Panc1 (cell line): ENCODE measurements around the gene GPR21. TPM values are rescaled to one million over a fixed set of nuclear protein-coding genes. Genes with fewer than 3 reads are reported as not detected.

ENCODE experiments used
- ATAC-seq: fragments of 200-7000 bp; cut with Tn5 transposase; 2 replicates; pipeline ENCODE4 v1.9.1; 2020; ENCODE audit warnings: mild to moderate bottlenecking, moderate library complexity
- BruUV-seq: library from RNA; stranded (reverse); fragments of 400-500 nt; replicated peaks from 2 replicates; lab custom pipeline; 2021; lab: Mats Ljungman, UMichigan
- CTCF ChIA-PET: fragments of 300-600 bp; sonication (Branson Sonifier 250); formaldehyde crosslinking; loops from one replicate; lab custom pipeline; 2022; ENCODE audit warnings: antibody characterized with exemption; lab: Charles Lee
- POLR2A ChIA-PET: fragments of 300-600 bp; sonication (Branson Sonifier 250); formaldehyde crosslinking; loops from one replicate; lab custom pipeline; 2022; ENCODE audit warnings: antibody characterized with exemption; lab: Charles Lee
- DNase-seq: peaks from one replicate; pipeline ENCODE4 v3.0.0-alpha.2; 2010; ENCODE audit warnings: low read depth, low spot score
- H3K27ac ChIP-seq: 2 replicates; pipeline ENCODE4 v1.5.1; 2011; ENCODE audit warnings: mild to moderate bottlenecking, low read length, inconsistent platforms
- H3K27me3 ChIP-seq: fragments of 200-500 bp; sonication (Bioruptor generic); 2 replicates; pipeline ENCODE4 v1.6.0; 2014; ENCODE audit warnings: low read length, inconsistent platforms; ENCODE audit not compliant: control insufficient read depth, insufficient read depth
- H3K36me3 ChIP-seq: fragments of 200-500 bp; sonication (Bioruptor generic); 2 replicates; pipeline ENCODE4 v1.5.1; 2014; ENCODE audit warnings: inconsistent platforms, mild to moderate bottlenecking, low read length, moderate library complexity; ENCODE audit not compliant: control insufficient read depth, insufficient read depth
- H3K4me1 ChIP-seq: 2 replicates; pipeline ENCODE4 v1.5.1; 2011; ENCODE audit warnings: inconsistent platforms, mild to moderate bottlenecking, low read length, moderate library complexity; ENCODE audit not compliant: control insufficient read depth, insufficient read depth
- H3K4me3 ChIP-seq, 2 experiments: 2 replicates each; pipeline ENCODE4 v1.5.1; 2011 to 2012; ENCODE audit warnings: low read depth in 2 of 2, low read length in 2 of 2, mild to moderate bottlenecking in 2 of 2, inconsistent platforms in 1 of 2, moderate library complexity in 1 of 2
- H3K9me3 ChIP-seq: fragments of 200-500 bp; sonication (Bioruptor generic); 2 replicates; pipeline ENCODE4 v1.5.1; 2014; ENCODE audit warnings: low read depth, mild to moderate bottlenecking, inconsistent platforms, low read length, moderate library complexity; ENCODE audit not compliant: control insufficient read depth, insufficient read depth
- POLR2AphosphoS5 ChIP-seq: IDR thresholded peaks from 2 replicates; pipeline ENCODE4 v1.6.1; 2012; ENCODE audit warnings: mild to moderate bottlenecking, low read depth, low read length, moderate library complexity
- SIN3A ChIP-seq: IDR thresholded peaks from 2 replicates; pipeline ENCODE4 v1.6.1; 2012; ENCODE audit warnings: low read depth, mild to moderate bottlenecking, low read length, moderate library complexity, borderline replicate concordance; ENCODE audit not compliant: insufficient read depth
- TCF7L2 ChIP-seq: IDR thresholded peaks from 2 replicates; pipeline ENCODE4 v1.6.1; 2011; ENCODE audit warnings: mild to moderate bottlenecking, low read depth, low read length, inconsistent platforms
- in situ Hi-C: cut with HindIII; loops from 2 replicates; pipeline ENCODE4 v1.10.0; 2016; ENCODE audit warnings: low sequenced_read_pairs, low pct_unique_long_range_greater_than_20kb
- intact Hi-C: fragments of 100-400 bp; cut with micrococcal nuclease; formaldehyde crosslinking; loops from one replicate; pipeline ENCODE4 v1.10.0; 2022; ENCODE audit not compliant: unreplicated experiment
- total RNA-seq: library from RNA; stranded (reverse); gene quantifications from one replicate; pipeline ENCODE4 v1.2.1, GENCODE V29; 2021; ENCODE audit not compliant: unreplicated experiment
- TF ChIP-seq, protein P1 (sequence below), 2 experiments: IDR thresholded peaks; 2 replicates each; pipeline ENCODE4 v1.6.1; 2011 to 2012; ENCODE audit warnings: low read depth in 2 of 2, control low read depth in 1 of 2, low read length in 1 of 2, mild to moderate bottlenecking in 1 of 2, moderate library complexity in 1 of 2; ENCODE audit not compliant: insufficient read depth in 1 of 2
- TF ChIP-seq, protein P2 (sequence below): fragments of 450-650 bp; IDR thresholded peaks from 2 replicates; pipeline ENCODE4 v1.5.1; 2017; ENCODE audit warnings: mild to moderate bottlenecking

GPR21 gene
- total RNA-seq, 1 experiment from 2014 or later = not detected

DNA sequence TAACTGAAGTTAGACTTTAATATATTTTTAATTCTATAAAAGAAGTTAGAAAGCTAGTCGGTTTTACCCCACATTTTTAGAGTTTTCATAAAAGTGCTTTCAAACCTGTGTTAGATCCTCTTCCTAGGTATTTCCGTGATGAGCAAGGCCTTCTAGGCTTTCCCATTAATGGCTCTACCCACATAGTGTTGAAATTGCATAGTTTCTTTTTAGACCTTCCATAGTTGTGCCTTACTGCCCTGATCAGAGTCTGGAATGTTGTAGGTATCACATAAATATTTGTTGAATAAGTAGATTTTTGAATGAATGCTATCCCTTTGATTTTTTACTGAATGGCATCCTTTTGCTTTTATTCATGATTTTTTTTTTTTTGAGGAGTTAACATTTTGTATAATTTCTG is 45.3 kb upstream of the GPR21 start:
- in situ Hi-C loops = no loop called here
- POLR2A ChIA-PET = no interaction called here

DNA sequence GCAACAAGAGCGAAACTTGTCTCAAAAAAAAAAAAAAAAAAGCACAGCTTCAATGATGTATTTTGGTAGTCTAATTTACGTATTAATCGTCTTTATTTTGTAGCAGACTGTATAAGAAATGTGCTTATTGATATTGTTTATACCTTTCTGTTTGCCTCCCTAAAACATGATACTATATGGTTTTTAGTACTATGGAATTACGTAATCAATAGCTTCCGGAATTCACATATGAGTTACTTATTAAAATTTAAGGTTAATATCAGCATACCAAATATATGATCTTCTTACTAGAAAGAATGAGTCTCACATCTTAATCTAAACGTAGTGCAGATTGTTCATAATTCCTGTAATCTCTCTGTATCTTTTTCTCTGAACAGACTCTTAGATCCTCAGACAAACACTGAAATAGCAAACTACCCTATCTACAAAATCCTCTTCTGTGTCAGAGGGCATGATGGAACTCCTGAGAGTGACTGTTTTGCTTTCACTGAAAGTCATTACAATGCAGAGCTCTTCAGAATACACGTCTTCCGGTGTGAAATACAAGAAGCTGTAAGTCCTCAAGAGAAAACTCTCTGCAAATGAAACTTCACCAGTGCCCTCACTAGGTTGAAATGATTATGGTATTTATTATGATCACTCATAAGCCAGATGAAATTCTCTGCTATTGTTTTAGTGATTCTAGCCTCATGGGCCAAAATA is 44.4 kb upstream of the GPR21 start:
- ATAC-seq (no peak), DNase-seq (no peak)
- in situ Hi-C loops = no loop called here
- H3K27me3 ChIP-seq = no peaks in the 10 kb centered on the region
- H3K27ac ChIP-seq = no peak overlapping the region
- H3K4me3 ChIP-seq = no peak overlapping the region
- peaks cover 16% of the 10 kb centered on the region for H3K36me3 ChIP-seq
- H3K4me1 ChIP-seq = no peaks in the 10 kb centered on the region
- TF ChIP-seq, protein P1, sequence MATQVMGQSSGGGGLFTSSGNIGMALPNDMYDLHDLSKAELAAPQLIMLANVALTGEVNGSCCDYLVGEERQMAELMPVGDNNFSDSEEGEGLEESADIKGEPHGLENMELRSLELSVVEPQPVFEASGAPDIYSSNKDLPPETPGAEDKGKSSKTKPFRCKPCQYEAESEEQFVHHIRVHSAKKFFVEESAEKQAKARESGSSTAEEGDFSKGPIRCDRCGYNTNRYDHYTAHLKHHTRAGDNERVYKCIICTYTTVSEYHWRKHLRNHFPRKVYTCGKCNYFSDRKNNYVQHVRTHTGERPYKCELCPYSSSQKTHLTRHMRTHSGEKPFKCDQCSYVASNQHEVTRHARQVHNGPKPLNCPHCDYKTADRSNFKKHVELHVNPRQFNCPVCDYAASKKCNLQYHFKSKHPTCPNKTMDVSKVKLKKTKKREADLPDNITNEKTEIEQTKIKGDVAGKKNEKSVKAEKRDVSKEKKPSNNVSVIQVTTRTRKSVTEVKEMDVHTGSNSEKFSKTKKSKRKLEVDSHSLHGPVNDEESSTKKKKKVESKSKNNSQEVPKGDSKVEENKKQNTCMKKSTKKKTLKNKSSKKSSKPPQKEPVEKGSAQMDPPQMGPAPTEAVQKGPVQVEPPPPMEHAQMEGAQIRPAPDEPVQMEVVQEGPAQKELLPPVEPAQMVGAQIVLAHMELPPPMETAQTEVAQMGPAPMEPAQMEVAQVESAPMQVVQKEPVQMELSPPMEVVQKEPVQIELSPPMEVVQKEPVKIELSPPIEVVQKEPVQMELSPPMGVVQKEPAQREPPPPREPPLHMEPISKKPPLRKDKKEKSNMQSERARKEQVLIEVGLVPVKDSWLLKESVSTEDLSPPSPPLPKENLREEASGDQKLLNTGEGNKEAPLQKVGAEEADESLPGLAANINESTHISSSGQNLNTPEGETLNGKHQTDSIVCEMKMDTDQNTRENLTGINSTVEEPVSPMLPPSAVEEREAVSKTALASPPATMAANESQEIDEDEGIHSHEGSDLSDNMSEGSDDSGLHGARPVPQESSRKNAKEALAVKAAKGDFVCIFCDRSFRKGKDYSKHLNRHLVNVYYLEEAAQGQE (IDR thresholded peaks at IDR 0.05; ENCODE audit: insufficient read depth in 1 of 2, low read depth in 2 of 2, low read length in 1 of 2) = no peak
- TF ChIP-seq TCF7L2 (no peak), POLR2AphosphoS5 (no peak), SIN3A (no peak)
- TF ChIP-seq, protein P2, sequence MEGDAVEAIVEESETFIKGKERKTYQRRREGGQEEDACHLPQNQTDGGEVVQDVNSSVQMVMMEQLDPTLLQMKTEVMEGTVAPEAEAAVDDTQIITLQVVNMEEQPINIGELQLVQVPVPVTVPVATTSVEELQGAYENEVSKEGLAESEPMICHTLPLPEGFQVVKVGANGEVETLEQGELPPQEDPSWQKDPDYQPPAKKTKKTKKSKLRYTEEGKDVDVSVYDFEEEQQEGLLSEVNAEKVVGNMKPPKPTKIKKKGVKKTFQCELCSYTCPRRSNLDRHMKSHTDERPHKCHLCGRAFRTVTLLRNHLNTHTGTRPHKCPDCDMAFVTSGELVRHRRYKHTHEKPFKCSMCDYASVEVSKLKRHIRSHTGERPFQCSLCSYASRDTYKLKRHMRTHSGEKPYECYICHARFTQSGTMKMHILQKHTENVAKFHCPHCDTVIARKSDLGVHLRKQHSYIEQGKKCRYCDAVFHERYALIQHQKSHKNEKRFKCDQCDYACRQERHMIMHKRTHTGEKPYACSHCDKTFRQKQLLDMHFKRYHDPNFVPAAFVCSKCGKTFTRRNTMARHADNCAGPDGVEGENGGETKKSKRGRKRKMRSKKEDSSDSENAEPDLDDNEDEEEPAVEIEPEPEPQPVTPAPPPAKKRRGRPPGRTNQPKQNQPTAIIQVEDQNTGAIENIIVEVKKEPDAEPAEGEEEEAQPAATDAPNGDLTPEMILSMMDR = no peak
- intact Hi-C loops = no loop called here
- ChIA-PET CTCF (no interaction called here), POLR2A (no interaction called here)
- no peaks in the 10 kb centered on the region for H3K9me3 ChIP-seq
- no TSS peak for BruUV-seq

More for the DNA sequence above, 45.3 kb upstream of the GPR21 start:
- ATAC-seq = no peak
- no TSS peak for BruUV-seq
- CTCF ChIA-PET = no interaction called here
- H3K36me3 ChIP-seq = peaks cover 16% of the 10 kb centered on the region
- no peak overlapping the region for H3K4me3 ChIP-seq
- H3K4me1 ChIP-seq = no peaks in the 10 kb centered on the region
- DNase-seq = no peak
- no peaks in the 10 kb centered on the region for H3K9me3 ChIP-seq
- no peak overlapping the region for H3K27ac ChIP-seq
- no peaks in the 10 kb centered on the region for H3K27me3 ChIP-seq
- TF ChIP-seq, protein P1 (IDR thresholded peaks at IDR 0.05; ENCODE audit: insufficient read depth in 1 of 2, low read depth in 2 of 2, low read length in 1 of 2) = no peak
- TF ChIP-seq SIN3A (no peak), POLR2AphosphoS5 (no peak), TCF7L2 (no peak)
- TF ChIP-seq, protein P2 = no peak
- intact Hi-C loops = no loop called here
